Activated naive CD8-positive, alpha-beta T cell treated with anti-CD3 and anti-CD28 coated beads, Interleukin-2, amount 50 U/mL, for 16 hours (primary cell): ENCODE results near the gene EIF3I.

Source experiments
- DNase-seq: peaks from one replicate; pipeline ENCODE4 v3.0.0-alpha.2; 2020; ENCODE audit warnings: low read depth, low spot score

Gene EIF3I

DNA sequence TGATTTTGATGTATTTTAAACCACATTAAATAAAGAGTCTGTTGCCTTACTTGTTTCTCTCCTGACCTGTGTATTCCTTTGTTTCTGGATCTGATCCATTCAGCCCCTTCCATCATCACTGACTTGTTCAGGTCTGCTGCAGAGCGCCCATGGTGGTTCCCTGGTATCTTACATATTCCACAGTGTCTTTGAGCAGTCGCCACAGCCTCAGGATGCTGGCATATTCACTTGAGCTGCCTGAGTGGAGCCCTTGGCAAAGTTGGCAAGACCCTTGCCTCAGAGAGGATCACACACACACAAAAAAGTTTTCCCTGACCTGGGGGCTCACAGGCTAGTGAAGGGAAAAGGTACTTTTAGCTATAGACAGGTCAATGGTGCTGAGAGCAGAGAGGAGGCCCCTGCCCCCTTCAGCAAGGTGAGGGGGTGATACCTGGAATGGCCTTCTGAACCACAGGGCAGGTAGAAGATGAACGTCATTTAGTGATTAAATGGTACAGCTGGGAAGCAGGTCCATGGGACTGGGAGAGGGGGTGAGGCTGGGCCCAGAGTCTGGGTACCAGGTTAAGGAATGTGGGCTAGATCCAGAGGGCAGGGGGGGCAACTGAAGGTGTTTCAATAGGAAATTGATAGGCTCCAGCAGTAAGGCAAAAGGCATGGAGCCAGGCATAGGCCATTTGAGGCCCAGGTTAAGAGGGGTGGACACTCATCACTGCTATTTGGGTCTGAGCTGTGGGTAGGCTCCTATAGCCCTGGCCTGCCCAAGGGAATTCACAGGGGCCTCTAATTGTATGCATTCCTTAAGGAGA, 23.8 kb upstream of the EIF3I start:
- no peak for DNase-seq

DNA sequence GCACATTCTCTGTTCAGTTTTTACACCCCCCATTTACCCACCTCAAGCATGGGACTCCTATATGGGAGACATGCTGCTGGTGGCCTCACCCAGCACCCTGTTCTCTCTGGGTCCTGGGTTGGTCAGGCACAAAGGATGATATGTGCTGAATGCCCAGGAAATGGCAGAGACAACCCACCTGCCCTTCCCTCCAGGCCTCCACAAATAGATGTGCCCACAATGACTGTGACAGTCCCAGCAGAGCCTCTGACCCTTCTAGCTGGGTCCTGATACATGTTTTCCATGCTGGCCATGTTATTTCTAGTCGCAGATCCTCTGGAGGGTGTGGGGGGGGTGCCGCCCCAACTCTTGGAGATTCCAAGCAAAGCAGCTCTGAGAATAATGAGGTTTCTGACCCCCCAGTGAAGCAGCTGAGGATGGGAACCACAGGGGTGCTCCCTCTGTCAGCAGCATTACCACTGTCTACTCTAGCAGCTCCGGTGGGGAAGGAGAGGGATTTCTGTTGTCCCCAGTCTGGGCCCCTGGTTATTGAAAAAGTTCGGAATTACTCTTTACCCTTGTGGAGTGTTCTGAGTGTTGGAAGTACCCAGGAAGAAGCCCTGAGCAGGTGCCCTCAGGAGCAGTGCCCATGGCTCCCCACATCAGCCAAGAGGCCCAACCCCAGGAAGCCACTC, 23.0 kb upstream of the EIF3I start:
- DNase-seq = no peak

DNA sequence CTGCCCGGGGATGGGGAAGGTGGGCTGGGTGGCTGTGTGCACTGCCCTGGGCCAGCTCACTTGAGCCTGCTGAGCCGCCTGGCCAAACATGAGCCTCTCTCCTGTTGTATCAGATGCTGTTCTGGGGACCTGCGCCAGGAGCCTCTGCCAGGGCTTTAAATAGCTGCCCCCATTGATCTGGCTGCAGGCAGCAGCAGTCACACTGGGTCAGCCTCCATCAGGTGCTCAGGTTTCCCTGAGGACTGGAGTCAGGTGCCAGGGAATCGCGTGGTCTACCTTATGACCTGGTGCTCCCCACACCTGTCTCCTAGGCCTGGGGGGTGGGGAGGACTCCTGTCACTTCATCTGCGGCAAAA, 22.5 kb upstream of the EIF3I start:
- no peak for DNase-seq

DNA sequence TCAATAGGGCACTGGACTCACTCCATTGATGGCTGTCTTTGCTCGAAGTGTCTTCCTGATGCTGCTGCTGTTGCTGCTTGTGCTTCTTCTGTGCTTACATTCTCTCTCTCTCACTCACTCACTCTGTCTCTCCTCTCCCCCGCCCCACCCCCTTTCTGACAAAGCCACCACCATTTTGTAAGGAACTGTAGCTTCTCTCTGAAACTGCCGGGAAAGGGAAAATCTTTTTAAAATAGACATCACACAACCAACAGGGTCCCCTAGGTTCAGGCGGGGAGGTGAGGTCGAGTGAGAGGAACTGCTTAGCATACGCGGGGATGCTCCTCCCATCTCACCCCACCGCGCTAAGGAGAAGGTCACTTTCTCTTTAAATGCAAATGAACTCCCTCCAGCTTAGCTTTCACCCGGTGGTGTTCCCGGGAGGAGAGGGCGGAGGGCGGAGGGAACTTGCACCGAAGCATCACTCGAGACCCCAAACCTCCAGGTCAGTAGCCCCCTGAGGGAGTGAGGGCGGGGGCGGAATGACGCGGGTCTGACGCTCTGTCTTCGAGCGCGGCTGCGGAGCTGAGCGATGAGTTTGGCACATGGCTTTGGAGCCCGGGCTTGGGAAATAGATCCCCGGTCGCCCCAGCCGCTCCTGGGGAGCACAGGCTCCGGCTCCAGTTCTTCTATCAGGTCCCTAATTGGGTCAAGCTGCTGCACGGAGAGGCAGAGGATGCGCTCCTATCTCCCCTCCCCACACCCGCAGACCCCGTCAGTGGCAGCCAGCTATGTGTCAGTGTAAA, 21.8 kb upstream of the EIF3I start, which contains the start of gene CCDC28B:
TSS of gene CCDC28B (plus strand) at position 370 of the 785 bp plus-strand sequence. CDS start 1,341 bp downstream, outside the sequence.
- DNase-seq = no peak

DNA sequence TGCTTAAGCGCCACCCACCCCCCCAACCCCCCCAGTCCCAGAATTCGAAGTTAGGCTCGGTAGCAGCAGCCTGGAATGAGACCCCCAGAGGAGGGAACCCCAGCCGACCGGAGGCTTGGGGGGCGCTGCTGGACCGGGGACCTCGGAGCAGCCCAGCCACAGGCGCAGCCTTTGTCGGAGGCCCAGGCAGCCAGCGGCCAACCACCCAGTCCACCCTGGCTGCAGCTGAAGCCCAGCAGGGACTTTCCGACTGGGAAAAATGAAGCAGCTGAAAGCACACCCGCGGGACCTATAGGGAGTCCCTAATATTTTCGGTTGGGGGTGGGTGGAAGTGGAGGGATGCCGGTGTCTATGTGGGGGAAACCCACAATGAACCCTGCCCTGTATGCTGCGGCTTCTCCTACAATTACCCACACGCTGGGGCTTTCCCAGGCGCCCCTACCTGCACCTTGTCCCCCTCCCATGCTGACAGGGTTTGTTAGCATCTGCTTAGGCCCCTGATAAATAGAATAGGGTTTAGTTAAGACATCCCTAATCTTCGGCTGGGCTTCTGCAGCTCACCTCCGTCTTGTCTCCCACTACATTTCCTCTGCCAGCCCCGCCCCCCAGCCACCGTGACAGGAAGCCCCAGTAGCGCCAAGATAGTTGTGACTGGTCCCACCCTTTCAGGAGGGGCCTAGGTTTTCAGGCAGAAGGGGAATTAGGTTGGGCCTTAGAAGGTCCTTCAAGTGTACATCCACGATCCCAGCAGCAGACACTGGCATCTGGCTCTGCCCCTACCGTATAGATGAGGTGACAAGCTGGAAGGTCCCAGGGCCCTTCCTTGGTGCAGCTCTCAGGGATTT, 21.0 kb upstream of the EIF3I start:
- DNase-seq = peak; percentile 46

DNA sequence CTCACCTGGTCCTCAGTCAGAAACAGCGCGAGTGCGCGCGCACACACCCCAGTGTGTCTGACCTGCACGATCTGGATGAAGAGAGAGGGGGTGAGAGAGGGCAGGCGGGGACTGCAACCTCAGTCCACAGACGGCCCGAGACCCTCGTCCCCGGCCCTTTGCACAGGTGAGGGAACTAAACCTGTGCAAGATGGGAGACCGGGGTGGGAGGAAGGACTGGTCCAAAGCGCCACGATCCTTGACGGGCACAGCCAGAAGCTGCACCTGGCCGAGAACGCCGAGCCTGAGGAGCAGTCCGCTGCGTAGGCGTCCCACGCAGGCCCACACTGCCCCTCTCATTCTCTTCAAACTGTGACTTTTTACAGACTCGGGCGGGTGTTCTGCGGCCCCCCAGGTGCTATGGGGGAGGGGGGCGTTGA, 17.3 kb upstream of the EIF3I start:
- DNase-seq = no peak

DNA sequence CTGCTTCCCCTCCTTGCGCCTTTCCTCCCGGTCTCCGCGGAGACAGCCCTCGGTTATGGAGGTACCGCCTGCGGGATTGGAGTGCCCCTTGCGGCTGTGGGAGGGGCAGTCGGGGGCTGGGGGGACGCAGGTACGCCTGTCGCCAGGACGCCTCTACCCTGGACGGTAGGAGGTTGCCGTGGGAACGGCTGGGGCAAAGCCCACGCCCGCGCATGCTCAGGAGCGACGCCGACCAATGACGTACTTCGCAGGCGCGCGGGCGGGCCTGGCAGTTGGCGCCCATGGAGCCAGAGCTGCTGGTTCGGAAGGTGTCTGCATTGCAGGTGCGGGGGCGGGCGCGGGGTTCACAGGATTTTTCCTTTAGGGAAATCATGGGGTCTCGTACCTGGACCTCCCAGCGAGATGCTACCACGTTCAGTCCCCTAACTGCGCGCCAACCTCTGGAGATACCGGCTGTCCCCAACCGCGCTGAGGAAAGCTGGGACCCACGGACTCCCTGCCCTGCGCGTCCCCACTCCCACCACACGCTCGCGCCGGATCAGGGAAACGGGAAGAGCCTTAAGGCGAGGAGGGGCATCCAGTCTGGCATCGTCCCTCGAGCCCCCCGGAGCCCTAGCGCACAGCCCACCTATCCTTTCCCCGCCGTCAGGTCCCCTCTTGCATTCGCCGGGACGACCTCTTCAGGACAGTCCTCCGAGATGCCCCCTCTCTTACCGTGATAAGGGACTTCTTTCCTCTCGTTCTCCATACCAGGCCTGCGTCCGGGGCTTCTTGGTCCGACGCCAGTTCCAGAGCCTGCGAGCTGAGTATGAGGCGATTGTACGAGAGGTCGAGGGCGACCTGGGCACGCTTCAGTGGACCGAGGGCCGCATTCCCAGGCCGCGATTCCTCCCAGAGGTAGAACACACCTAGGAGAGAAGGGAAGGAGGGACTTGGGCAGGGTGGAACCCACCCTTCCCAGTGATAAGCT, 16.5 kb upstream of the EIF3I start, which contains the start of gene IQCC:
TSS of gene IQCC (plus strand) at position 271 of the 970 bp plus-strand sequence. CDS start at position 282, 11 bp downstream.
- DNase-seq = peak; percentile 52

DNA sequence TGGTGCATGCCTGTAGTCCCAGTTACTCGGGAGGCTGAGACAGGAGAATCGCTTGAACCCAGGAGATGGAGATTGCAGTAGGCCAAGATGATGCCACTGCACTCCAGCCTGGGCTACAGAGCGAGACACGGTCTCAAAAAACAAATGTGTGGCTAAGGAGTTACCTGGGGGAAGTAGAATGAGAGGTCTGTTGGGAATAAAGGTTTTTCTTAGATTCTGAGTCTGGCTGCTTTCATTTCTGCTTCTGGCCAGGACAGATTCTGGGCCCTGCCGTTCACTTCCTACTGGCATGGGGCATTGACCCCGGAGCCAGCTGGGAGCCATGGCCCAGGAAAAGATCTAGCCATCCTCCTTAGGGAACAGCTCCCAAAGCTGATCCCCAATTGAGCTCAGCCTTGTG, 13.7 kb upstream of the EIF3I start:
- no peak for DNase-seq

DNA sequence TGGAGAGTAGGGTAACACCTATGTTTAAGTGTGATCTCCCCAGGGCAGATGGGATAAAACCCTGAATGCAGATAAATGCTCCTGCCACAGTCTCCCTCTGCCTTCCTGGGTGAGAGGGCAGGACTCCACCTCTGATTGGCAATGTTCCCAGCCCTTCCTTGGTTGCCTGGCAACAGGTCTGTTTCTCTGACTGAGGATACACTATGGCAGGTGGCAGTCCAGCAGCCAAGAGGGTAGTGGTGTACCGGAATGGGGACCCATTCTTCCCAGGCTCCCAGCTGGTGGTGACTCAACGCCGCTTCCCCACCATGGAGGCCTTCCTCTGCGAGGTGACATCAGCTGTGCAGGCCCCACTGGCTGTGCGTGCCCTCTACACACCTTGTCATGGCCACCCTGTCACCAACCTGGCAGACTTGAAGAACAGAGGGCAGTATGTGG, 13.3 kb upstream of the EIF3I start, which contains the start of gene DCDC2B:
TSS of gene DCDC2B (plus strand) at position 199 of the 438 bp plus-strand sequence. CDS start at position 204, 5 bp downstream.
- DNase-seq = no peak

DNA sequence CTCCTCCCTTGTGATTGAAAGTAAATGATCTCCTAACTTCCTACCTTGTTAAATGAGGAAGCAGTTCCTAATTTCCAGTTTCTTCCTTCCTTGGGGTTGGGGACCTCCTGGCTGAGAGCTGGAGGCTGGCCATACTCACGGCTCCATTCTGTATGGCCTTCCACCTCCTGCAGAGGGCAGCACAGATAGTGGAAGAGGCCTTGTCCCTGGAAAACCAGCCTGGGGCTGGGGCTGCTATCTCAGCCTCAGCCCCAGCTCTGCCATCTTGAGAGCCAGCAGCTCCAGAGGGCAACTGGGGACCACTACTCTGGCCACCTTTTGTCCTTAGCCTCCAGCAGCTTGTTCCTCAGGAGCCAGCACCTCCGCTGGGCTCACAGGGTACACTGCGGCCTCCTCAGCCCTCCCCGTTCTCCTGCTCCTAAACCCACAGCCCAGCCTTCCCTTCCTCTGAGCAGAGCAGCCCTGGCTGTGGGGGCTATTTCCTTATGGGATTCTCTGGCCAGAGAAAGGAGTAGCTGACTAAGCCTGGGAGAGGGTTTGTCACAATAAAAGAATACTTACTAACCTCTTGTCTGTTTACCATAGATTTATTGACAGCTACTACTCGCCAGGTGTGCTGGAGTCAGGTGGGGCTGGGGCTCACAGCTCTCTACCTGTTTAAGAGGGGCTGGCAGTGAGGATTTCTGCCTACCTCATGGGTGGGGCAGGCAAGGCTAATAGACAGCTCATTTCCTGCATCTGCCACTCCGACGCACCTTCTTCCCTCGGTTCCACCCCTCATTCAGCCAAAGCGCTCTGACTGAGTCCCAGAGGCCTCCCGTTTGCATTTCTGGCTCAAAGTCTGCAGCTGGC, 6.4 kb upstream of the EIF3I start:
- peak; percentile 39 for DNase-seq

DNA sequence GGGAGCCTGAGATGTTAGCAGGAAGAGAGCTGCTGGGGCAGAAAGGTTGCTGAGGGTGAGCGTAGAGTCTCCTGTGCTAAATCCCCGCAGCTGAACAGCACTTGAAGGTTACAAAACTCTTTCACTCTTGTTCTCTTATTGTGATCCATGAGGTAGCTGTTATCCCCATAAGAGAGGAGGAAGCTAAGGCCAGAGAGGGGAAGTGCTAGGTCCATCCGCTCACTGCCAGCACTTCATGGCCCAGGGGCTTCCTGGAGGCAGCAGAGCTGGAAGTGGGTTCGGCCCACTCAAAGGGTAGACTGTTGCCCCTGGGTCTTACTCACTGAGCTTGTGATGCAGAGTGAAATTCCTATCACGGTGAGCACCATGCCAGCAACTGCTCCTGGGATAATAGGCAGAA, 5.6 kb upstream of the EIF3I start:
- DNase-seq = no peak

DNA sequence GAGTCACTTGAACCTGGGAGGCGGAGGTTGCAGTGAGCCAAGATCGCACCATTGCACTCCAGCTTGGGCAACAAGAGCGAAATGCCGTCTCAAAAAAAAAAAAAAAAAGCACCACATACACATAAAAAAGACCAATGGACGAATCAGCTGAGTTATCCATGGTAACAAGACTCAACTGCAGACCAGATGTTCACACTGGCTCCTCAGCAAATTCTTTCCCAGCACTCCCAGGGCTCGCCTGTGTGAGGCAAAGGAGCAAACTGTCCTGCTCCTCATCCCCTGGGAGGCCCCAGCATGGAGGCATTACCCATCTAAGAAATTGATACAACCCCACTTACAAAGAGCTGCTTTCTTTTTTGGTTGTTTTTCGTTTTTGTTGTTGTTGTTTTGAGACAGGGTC, 3.2 kb upstream of the EIF3I start:
- no peak for DNase-seq

DNA sequence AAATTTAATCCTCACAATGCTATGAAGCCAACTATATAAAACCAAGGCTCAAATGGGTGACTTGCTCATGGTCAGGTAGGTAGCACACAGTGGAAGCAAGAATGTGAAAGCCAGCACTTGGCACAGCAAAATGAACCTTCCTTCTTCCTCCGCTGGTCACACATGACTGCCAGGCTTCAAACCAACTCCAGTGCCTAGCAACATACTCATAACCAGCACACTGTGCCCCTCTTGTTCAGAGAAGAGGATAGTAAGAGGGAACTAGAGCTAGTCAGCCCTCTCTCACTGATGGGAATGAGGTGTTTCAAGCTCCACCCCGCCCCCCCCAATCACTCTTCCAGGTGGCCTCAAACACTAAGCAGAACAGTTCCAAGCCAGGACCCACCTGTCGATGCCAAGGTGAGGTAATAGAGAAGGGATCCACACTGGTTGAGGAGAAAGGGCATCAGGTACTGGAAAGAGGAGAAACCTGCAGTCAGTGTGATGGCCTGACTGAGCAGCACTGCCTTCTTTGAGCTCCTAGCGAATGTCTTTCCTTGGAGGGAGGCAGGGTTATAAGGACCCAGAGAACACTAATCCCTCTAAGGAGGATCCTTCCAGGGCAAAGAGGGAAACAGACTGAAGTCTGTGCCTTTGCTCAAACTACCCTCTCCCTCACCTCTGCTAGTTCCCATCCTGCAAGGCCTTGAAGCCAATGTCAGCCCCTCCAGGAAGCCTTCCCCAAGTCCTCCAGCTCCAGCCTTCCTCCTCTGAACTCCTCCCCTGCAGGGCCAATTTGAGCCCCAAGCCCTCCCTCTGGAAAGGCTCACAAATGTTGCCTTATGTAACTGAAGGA, 1.2 kb upstream of the EIF3I start:
- DNase-seq = no peak

DNA sequence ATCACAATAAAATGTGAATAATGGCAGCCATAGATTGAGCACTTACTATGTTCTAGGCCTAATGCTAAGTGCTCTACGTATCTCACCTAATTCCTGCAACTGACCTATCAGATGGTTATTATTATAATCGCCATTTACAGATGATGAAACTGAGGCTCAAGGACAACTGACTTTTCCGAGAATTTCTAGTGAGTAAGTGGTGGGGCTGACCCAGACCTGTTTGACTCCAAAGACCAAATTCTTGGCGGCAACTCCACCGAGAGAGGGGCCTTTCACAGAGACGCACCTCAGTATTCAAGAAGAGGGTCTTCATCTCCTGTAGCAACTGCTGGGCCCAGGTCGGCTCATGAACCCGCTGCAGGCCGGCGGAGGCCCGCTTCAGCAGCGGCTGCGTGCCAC, 627 bp upstream of the EIF3I start:
- no peak for DNase-seq

DNA sequence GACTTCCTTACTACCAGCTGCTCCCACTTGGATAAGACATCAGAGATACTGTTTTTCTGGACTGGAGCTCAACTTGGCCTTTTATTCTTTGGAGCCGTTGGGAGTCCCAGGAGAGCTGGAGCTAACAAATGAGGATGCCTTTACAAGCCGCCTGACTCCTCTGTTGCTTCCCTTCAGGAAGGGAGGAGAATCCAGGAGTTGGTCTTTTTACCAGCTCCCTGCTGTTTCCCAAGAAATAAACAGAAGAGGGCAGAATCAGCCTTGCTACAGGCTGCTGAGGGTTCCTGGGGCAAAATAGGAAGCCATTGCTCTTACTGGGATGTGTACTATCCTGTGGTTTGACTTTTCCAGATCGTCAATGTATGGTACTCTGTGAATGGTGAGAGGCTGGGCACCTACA, 1.5 kb downstream of the EIF3I start:
- no peak for DNase-seq

DNA sequence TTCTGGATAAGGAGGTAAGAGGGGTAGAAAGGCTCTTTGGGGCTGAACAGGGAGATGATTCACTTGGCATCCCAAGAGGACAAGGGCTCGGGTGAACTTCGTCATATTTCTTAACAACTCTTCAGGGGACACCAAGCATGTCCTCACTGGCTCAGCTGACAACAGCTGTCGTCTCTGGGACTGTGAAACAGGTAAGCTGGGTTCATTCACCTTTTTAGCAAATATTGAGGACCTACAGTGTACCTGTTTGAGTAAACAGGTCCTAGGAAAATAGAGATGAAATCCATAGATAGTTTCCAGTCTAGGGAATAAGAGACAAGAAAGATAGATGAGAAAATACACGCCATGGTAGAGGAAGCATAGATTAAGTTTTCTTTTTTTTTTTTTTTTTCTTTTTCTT, 2.1 kb downstream of the EIF3I start:
- DNase-seq = no peak

DNA sequence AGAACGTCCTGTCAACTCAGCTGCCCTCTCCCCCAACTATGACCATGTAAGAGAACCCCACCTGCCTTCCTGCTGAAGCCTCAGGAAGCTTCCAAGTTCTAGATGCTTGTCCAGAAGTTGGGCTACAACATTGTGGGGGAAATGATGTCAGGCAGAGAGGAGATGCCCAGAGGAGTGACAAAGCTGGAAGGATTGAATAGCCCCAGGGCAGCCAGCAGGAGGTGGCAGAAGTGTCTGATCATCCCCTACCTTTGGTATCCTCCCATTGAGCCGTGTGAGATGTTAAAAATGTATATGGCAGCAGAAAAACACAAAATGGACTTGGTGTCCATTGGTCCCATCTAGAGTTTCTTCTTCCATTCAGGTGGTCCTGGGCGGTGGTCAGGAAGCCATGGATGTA, 6.6 kb downstream of the EIF3I start:
- no peak for DNase-seq

DNA sequence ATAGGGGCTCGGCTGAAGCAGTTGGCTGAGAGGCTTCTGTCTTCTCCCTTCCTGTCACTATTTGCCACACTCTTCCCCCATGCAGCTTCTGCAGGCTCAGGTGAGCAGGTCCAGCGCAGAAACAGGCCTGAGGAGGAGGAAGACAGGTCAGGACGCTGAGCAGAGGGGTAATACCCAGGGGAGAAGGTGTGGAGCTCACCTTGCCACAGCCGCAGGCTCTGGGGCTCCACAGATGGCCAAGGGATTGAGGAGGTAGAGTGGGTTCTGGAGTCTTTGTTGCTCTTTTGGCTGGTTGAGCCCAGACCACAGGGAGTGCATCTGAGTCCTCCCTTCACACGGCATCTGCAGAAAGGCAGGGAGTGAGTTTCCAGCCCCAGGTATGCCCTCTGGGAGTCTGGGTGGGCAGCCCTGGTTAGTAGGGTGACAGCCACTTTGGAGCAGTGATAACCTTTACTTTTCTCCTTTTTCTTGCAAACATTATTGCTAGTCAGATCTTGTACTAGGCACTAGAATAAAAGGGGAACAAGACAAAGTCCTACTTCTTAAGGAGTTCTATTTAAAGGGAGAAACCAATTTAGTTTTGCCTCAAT, 9.7 kb downstream of the EIF3I start:
- no peak for DNase-seq
